Activated T-cell treated with anti-CD3 and anti-CD28 coated beads for 1 hour (primary cell): Measurements from ENCODE around the gene ATP6V1G2.

Experiments used
- DNase-seq: peaks from one replicate; pipeline ENCODE4 v3.0.0-alpha.2; 2020; ENCODE audit warnings: low read depth

Gene ATP6V1G2

GRCh38 chr6:31547727-31548543 lies 1.5 kb upstream of the ATP6V1G2 start:
- DNase-seq = no peak

DNA sequence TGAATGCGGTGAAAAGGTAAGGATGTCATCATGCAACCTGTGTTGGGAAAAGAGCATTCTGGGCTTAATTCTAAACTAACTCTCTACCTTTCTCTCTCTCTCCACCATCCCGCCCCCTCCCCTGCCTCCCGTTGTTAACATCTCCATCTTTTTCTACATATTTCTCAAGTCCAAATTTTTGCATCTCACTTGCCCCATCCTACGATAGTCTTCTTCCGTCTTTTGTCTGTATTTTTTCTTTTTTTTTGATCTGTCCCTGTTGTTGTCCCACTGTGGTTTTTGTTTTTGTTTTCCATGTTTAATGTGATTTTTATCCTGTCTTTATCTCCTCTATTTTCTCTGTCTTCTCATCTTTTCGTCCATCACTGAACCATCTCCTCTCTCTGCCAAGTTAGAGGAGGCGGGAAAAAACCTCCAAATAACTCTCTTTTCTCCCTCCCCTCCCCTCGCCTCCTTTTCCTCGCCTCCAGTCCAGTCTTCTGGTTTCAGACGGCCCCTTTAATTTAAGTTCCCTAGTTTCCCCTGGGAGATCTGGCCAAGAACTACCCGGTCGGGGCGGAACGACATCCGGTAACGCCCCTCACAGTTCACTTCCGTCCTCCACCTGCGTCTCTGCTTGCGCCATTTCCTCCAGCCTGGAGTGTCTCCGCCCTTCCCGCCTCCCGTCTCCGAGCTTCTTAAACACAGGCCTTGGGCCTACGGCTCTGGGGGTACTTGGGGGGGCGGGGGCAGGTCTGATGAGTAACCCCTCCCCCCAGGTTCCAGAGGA lies 734 bp upstream of the ATP6V1G2 start, which contains the start of gene NFKBIL1:
Gene NFKBIL1, plus strand, starts transcription at position 651 of the 769 bp plus-strand sequence. Its CDS starts 87 bp downstream, at position 738.
- peak; percentile 79 for DNase-seq

DNA sequence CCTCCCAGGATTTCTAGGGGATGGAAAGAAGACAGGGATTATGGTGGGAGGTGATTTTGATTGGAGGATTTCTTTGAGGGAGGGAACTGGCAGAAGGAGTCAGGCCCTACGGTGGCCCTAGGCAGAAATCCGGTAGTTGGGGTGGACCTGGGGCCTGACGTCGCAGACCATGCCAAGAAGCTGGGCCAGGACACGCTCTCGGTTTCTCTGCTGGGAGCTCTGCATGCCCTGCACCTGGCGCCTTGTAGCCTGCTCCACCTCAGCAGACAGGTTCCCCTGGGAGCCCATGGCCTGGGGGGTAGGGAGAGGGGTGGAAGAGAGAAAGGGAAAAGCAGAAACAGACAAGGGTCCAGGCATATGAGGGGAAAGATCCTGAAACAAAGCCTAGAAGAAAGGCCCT lies 1.1 kb downstream of the ATP6V1G2 start:
- no peak for DNase-seq

DNA sequence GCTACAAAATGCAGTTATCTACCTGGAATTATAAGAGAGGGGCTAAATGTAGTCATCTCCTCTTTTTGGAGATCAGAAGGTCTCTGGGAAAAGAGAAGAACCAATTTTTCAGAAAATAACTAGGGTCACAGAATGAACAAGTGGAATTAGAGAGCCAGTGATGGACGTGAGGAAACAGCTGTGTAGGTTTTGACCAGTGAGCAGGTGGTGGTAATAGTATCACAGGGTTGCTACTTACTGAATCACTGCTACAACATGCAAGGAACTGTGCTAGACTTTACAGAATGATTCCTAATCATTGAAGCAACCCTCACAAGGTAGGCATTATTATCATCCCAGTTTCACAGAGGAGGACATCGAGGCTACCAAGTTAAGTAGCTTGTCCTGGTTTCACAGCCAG lies 1.7 kb downstream of the ATP6V1G2 start:
- DNase-seq = no peak

GRCh38 chr6:31543639-31544038 lies 2.8 kb downstream of the ATP6V1G2 start:
- no peak for DNase-seq

DNA sequence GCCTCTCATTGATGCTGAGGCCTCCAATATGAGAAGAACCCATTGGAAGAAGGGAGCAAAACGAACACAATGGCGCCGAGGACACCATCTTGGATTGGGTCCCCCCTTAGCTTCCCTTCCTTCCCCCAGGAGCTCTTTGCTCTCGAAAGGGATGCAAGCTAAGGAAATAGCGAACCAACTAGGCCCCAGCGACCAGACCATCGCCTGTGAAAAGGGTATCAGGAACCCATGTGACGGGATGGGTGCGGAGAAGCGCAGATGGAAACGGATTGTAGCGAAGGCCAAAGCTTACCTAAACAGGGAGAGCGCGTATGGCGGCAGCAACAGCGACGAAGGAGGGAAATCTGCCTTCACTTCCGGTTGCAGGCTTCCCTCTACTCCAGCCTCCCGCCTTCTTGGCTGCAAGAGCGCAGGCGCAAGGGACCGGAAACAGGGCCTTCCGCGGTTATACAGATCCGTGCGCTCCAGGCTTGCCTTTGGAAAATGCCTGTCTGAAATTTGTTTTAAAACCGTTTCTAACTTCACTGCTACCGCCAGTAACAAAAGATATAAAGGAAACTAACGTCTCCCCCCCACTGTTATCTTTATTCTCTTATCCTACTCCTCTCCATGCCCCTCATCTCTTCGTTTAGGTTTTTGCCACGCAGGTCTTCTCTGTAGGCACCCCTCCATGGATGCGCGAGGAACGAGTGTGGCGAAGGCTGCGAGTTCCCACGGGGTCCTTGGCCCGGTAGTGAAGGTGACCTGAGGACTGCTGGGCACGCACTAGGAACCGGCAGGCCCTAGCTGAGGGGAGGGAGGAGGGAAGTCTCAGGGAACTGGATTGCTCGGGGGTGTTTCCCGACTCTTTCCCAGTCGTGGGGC lies 4.5 kb downstream of the ATP6V1G2 start, which contains the start of gene DDX39B:
Gene DDX39B, minus strand, starts transcription at position 346 of the 864 bp plus-strand sequence. CDS start 1,471 bp downstream, outside the sequence.
- peak; percentile 90 for DNase-seq

DNA sequence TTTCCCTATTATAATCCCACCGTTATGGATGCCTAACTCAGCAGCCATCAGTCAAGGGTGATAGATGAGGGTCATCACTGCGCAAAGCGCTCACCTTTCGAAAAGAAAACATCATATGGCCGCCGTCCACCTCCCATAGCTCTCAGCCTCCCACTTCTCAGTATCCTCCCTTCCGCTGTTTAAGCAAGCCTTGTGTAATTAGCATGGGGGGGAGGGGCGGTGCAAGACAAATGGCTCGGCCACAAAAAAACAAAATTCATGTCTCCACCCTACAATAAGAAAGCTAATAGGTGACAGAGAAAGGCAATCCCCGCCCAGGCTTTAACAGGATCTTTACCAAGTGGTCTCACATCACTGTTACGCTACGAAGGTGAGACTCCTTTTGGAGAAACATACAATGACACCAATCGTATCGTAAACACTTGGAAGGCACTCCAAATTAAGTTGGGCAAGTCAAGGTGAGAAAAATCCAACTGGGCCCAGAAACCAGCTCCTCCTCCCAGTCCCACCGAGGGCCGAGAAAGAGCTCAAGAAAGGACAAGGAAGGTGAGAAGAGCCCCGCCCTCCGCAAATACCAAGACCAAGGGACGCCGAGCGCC lies 5.2 kb downstream of the ATP6V1G2 start:
- peak; percentile 63 for DNase-seq

DNA sequence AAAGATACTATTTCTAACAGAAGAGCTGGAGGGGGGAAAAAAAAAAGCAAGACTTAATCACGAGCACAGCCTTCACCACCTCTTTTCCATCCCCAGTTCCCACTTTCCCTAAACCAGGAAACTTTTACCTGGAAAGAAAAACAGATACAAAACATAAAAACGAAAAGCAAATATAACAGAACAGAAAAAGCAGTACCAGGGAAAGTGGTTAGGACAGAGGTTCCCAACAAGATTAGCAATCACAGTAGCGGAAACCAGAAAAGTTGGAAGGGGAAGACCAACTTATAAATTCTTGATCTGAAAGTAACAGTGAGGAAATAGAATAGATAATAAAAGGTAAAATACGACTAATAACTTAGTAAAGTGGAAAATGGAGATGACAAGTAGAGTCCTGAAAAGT lies 5.8 kb downstream of the ATP6V1G2 start:
- DNase-seq = no peak

DNA sequence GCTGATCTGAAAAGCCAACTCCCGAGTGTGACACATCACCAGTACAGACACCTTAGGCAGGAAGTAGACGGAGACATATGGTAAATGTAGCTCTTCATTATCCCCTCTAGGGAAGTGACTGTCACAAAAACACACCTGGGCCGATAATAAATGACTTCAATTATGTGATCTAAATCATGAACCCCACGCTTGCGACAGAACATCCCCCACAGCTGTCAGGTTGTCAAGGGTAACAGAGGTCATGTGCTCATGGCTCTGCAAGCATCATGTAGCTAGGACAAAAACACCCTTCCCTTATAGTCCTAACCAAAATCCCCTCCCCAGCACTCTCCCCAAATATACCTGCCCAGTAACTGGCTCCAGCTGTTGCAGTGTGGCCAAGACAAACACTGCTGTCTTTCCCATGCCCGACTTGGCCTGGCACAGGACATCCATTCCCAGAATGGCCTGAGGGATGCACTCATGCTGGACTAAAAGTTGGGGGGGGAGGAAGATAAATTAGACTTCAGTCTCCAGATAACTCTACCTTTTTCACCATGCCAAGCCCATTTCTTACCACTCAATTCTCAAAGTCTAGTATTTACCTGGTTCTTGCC lies 7.5 kb downstream of the ATP6V1G2 start:
- DNase-seq = no peak

- no peak for DNase-seq
These were observed 10.7 kb downstream of the ATP6V1G2 start for GRCh38 chr6:31535538-31536324.

DNA sequence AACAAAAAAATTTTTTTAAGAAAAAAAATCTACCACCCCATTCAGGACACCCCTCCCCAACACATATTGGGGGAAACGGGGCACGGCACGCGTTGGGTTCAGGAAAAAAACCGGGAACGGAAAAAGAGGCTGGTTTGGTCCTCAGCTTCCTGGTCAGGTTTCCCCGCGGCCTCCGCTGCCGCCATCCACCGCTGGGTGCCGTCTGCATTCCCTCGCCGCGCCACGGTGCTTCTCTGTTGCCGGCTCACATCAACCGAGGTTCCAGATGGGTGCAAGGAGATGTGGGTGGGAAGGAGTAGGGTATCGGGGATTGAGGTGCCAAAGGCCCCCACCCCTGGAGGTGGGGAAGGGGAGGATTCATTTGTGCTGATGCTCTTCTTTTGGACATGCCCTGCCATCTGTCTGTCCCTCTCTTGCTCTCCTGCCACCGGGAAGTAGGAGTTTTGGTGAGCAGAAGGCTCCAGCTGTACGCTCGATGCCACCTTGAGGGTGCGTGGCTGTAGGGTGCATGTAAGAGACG lies 11.8 kb downstream of the ATP6V1G2 start:
- DNase-seq = no peak

DNA sequence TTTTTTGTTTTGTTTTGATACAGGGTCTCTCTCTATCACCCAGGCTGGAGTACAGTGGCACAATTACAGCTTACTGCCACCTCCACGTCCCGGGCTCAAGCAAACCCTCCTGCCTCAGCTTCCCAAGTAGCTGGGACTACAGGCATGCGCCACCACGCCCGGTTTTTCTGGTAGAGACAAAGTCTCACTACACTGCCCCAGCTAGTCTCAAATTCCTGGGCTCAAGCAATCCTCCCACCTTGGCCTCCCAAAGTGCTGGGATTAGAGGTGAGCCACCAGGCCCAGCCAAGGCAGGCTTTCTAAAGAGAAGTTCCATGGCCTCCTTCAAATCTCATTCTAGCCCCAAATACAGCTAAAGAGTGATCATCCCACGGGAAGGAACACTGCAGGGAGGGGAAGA lies 12.4 kb downstream of the ATP6V1G2 start:
- no peak for DNase-seq

DNA sequence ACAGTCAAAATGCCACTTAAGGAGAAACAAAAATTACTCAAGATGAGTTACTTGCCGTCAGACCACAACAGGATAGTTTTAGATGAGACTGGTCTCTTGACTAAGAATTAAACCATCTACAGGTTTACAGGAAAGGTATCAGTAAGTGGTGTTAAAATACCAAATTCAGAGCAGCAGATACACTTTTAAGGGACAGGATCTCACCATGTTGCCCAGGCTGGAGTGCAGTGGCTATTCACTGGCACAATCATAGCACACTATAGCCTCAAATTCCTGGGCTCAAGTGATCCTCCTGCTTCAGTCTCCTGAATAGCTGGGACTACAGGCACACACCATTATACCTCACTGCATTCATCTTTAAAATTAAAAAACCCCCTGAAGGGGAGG lies 13.0 kb downstream of the ATP6V1G2 start:
- no peak for DNase-seq

- no peak for DNase-seq
These were observed 13.6 kb downstream of the ATP6V1G2 start for GRCh38 chr6:31532644-31533454.

GRCh38 chr6:31531771-31532643 lies 14.4 kb downstream of the ATP6V1G2 start:
- no peak for DNase-seq

DNA sequence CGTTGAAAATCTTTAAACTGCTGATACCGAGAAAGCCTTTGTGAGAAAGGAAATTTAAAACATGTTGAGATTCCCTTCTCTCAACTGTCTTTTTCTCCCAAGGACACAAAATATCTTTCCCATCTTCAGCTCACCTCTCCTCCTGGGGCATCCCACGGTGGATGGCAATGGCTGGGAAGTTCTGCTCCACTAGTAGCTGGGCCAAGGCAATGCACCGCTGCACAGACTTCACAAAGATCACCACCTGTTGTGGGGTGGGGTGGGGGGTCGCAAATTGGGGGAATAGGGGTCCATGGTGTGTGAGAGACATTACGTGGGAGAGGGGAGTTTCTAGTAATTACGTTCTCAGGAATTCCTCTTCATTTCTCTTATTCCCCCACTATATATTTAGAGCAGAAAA lies 15.2 kb downstream of the ATP6V1G2 start:
- no peak for DNase-seq

DNA sequence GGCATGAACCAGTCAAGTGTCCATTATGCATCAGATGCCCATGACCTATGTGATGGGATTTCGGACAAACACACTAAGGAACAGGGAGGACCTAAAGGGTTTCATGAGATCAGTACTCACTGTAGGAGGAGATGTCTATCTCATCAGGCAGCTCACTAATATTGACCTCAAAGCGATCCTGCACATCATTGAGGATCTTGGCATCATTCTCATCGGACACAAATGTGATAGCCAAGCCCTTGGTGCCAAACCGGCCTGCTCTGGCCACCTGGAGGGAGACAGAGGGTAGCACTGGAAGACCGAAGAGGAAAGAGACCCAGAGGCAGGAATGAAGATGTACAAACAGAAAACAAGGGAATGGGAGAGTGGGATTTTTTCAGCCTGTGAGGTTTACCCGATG lies 15.7 kb downstream of the ATP6V1G2 start:
- no peak for DNase-seq
